ENCODE data around the gene RAB30. TPM values are rescaled to one million over a fixed set of nuclear protein-coding genes. Genes with fewer than 3 reads are reported as not detected.

Gene RAB30
- total and polyA plus RNA-seq, 2 experiments from 2014 or later = 2.5 to 10.2 TPM

DNA sequence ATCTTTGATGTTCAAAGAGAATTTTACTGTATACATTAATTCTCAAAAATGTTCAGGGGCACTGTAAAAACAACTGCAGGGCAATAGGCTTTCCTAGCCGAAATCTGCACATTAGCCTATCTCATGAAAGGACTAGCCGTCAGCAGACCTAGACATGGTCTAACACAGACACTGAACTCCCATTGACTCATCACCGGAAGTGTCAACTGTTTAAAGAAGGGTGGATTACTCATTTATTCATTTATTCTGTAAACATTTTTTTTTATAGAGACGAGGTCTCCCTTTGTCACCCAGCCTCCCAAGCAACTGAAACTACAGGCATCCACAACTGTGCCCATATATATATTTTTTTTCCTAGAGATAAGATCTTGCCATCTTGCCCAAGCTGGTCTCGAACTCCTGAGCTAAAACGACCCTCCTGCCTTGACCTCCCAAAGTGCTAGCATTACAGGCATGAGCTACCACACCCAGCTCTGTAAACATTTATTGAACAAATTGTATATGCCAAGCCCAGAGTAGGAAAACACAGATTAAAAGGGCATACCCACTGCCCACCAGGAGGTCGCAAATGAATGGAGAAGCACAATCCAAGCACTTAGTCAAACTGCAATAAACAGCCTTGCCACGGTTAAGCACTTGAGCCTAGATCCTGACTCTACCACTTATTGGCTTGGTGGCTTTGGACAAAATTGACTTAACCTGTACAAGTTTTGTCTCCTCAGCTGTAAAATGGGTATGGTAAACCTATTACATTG, 26.6 kb downstream of the RAB30 start:
- Histone ChIP-seq H3K79me2 (peaks cover 4% of the 10 kb centered on the region), H3K4me1 (ENCODE audit: insufficient read depth) (no peaks in the 10 kb centered on the region), H3K4me3 (no peak overlapping the region), H3K27ac (no peak overlapping the region), H3K27me3 (no peaks in the 10 kb centered on the region), H3K9me2 (replicated peaks; ENCODE audit: insufficient read depth) (no peaks in the 10 kb centered on the region), H3K9me3 (ENCODE audit: low read depth) (no peaks in the 10 kb centered on the region), H3K4me2 (no peak overlapping the region), H4K20me1 (ENCODE audit: insufficient read depth, poor library complexity, severe bottlenecking) (no peaks in the 10 kb centered on the region), H3K36me3 (replicated peaks; ENCODE audit: insufficient read depth, low read depth) (no peaks in the 10 kb centered on the region), H2AFZ (no peak overlapping the region)
- no peak for DNase-seq (ENCODE audit: low spot score)
- 70% methylated on average over 8 of the region's 8 CpGs for WGBS (ENCODE audit: low lambda C conversion rate, missing lambda C conversion rate)
- TF ChIP-seq EZH2 (IDR thresholded peaks at IDR 0.05; ENCODE audit: borderline replicate concordance) (no peak), EZH2phosphoT487 (IDR thresholded peaks at IDR 0.05; ENCODE audit: low read depth, severe bottlenecking, unreplicated experiment) (no peak)
- TF ChIP-seq, protein P1, sequence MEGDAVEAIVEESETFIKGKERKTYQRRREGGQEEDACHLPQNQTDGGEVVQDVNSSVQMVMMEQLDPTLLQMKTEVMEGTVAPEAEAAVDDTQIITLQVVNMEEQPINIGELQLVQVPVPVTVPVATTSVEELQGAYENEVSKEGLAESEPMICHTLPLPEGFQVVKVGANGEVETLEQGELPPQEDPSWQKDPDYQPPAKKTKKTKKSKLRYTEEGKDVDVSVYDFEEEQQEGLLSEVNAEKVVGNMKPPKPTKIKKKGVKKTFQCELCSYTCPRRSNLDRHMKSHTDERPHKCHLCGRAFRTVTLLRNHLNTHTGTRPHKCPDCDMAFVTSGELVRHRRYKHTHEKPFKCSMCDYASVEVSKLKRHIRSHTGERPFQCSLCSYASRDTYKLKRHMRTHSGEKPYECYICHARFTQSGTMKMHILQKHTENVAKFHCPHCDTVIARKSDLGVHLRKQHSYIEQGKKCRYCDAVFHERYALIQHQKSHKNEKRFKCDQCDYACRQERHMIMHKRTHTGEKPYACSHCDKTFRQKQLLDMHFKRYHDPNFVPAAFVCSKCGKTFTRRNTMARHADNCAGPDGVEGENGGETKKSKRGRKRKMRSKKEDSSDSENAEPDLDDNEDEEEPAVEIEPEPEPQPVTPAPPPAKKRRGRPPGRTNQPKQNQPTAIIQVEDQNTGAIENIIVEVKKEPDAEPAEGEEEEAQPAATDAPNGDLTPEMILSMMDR (IDR thresholded peaks at IDR 0.05; ENCODE audit: poor library complexity) = no peak

GRCh38 chr11:83042964-83043711, 28.6 kb downstream of the RAB30 start:
- no peak overlapping the region for H3K4me2 ChIP-seq
- no peaks in the 10 kb centered on the region for H3K36me3 ChIP-seq (replicated peaks; ENCODE audit: insufficient read depth, low read depth)
- no peaks in the 10 kb centered on the region for H3K9me3 ChIP-seq (ENCODE audit: low read depth)
- no peaks in the 10 kb centered on the region for H3K9me2 ChIP-seq (replicated peaks; ENCODE audit: insufficient read depth)
- TF ChIP-seq, protein P1 (IDR thresholded peaks at IDR 0.05; ENCODE audit: poor library complexity) = no peak
- TF ChIP-seq EZH2phosphoT487 (IDR thresholded peaks at IDR 0.05; ENCODE audit: low read depth, severe bottlenecking, unreplicated experiment) (no peak), EZH2 (IDR thresholded peaks at IDR 0.05; ENCODE audit: borderline replicate concordance) (no peak)
- H3K27ac ChIP-seq = no peak overlapping the region
- H4K20me1 ChIP-seq (ENCODE audit: insufficient read depth, poor library complexity, severe bottlenecking) = no peaks in the 10 kb centered on the region
- H2AFZ ChIP-seq = no peak overlapping the region
- no peak for DNase-seq (ENCODE audit: low spot score)
- no peaks in the 10 kb centered on the region for H3K79me2 ChIP-seq
- H3K27me3 ChIP-seq = no peaks in the 10 kb centered on the region
- H3K4me1 ChIP-seq (ENCODE audit: insufficient read depth) = no peaks in the 10 kb centered on the region
- H3K4me3 ChIP-seq = no peak overlapping the region
- WGBS (ENCODE audit: low lambda C conversion rate, missing lambda C conversion rate) = 81% methylated on average over 3 of the region's 3 CpGs

DNA sequence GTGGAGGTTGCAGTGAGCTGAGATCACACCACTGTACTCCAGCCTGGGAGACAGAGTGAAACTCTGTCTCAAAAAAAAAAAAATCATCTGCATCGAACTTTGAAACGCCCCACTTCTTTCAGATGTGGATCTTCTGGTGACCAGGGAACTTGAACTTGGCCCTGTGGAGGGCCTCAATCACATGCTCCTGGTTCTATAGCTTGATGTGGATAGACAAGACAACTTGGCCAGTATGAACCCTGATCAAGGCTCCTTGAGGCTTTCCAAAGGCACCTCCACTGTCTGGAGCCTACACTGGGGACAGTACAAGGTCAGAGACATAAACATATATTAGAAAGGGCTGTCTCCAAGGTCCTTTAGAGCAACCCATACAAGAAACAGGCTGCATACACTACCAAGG, 30.6 kb downstream of the RAB30 start:
- no peaks in the 10 kb centered on the region for H3K4me1 ChIP-seq (ENCODE audit: insufficient read depth)
- H3K27me3 ChIP-seq = no peaks in the 10 kb centered on the region
- TF ChIP-seq EZH2phosphoT487 (IDR thresholded peaks at IDR 0.05; ENCODE audit: low read depth, severe bottlenecking, unreplicated experiment) = no peak
- TF ChIP-seq, protein P1 (IDR thresholded peaks at IDR 0.05; ENCODE audit: poor library complexity) = no peak
- TF ChIP-seq EZH2 (IDR thresholded peaks at IDR 0.05; ENCODE audit: borderline replicate concordance) = no peak
- H3K9me3 ChIP-seq (ENCODE audit: low read depth) = no peaks in the 10 kb centered on the region
- no peaks in the 10 kb centered on the region for H4K20me1 ChIP-seq (ENCODE audit: insufficient read depth, poor library complexity, severe bottlenecking)
- H2AFZ ChIP-seq = no peak overlapping the region
- 96% methylated on average over 2 of the region's 2 CpGs for WGBS (ENCODE audit: low lambda C conversion rate, missing lambda C conversion rate)
- H3K79me2 ChIP-seq = peaks cover 3% of the 10 kb centered on the region
- H3K36me3 ChIP-seq (replicated peaks; ENCODE audit: insufficient read depth, low read depth) = no peaks in the 10 kb centered on the region
- no peak overlapping the region for H3K4me2 ChIP-seq
- H3K27ac ChIP-seq = no peak overlapping the region
- no peak overlapping the region for H3K4me3 ChIP-seq
- no peak for DNase-seq (ENCODE audit: low spot score)
- no peaks in the 10 kb centered on the region for H3K9me2 ChIP-seq (replicated peaks; ENCODE audit: insufficient read depth)

Measured in hepatocyte (in vitro differentiated cells).